GM18517 (cell line): ENCODE results near the gene MTG1.
"Not testable (repeated sequence)": the region's sequence is repeated elsewhere in the genome, so short reads cannot be mapped to it uniquely, and the experiment has no call there.

Experiments used
- ATAC-seq: cut with Tn5 transposase; IDR thresholded peaks from one replicate; pipeline ENCODE4 v1.9.1; 2021; ENCODE audit warnings: mild to moderate bottlenecking, moderate library complexity; ENCODE audit not compliant: unreplicated experiment

The MTG1 gene

DNA sequence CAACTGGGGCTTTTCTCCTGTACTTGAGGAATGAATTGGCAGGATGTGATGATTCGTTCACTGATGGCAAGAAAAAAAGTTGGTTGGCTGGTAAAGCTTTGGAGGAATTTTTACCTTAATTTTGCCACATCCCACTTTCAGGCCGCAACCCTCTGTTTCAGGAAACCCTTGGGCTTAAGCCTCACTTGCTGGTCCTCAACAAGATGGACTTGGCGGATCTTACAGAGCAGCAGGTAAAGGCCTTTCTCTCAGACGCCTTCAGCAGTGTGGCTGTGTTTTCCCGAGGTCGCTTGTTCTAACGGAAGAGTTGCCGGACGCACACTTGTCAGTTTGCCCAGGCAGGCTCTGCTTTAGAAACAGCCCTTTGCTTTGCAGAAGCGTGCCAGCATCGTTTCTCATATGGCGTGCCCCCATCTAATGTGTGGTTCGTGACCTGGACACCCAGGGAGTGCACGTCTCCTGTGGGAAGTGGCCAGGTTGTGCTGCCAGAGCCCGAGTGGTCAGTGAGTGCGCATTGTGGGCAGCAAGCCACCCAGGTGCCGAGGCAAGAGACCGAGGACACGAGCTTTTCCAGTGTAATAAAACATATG lies 2.2 kb downstream of the MTG1 start:
- ATAC-seq: no peak

- ATAC-seq: no peak
Observed at GRCh38 chr10:133397938-133398337, 4.0 kb downstream of the MTG1 start.

DNA sequence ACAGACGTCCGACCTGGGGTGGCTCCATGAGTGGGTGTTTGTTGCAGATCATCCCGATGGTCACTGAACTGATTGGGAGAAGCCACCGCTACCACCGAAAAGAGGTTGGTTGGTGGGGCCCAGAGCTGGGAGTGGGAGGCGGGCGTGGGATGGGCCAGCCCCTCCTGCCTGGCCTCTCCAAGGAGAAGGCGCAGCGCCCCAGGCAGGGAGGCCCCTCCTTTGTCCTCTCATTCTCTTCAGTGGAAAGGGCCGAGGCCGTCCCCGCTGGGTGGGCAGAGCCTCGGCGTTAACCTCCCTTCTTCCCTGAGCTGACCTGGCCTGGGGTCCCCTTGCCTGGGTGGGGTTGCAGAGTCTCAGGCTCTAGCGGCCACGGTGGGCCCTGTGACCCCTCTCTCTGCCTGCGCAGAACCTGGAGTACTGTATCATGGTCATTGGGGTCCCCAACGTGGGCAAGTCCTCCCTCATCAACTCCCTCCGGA lies 5.2 kb downstream of the MTG1 start:
- ATAC-seq: no peak

DNA sequence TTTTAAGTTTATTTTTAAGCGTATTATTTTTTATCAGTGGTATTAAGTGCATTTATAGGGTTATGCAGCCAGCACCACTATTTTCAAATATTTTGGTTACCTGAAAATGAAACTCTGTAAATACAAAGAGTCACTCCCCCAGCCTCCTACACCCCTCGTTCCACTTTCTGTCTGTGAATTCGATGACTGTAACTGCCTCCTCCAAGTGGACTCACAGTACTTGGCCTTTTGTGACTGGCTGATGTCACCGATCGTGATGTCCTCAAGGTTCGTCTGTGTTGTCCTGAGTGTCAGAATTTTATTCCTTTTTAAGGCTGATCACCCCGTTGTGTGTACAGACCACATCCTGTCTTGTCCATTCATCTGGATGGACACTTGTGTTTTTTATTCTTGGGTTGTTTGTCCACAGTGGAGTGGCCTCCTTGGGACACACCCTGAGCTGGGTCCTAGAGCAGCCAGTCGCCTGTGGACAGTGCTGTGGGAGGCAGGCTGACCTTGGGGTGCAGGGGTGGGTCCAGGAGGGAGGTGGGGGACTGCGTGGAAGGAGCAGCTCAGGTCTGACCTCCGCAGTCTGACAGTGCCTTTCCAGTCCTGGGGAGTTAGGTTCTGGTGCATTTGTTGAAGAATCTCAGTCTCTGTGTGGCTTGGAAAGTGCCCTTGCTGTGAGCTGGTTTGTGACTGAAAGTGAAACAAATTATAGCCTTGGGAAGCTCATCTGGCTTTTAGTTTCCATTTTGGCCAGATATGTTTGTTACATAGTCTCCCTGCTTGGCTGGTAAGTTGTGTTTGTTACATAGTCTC lies 6.9 kb downstream of the MTG1 start:
- ATAC-seq: peak; percentile 67

GRCh38 chr10:133401500-133401899 lies 7.5 kb downstream of the MTG1 start:
- ATAC-seq: peak; percentile 5

- ATAC-seq: no peak
Observed at GRCh38 chr10:133401981-133402725, 8.2 kb downstream of the MTG1 start.

GRCh38 chr10:133403359-133403758 lies 9.4 kb downstream of the MTG1 start:
- no peak for ATAC-seq

- no peak for ATAC-seq
Observed at GRCh38 chr10:133403784-133404183, 9.8 kb downstream of the MTG1 start.

- no peak for ATAC-seq
Observed at GRCh38 chr10:133405272-133405671, 11.3 kb downstream of the MTG1 start.

DNA sequence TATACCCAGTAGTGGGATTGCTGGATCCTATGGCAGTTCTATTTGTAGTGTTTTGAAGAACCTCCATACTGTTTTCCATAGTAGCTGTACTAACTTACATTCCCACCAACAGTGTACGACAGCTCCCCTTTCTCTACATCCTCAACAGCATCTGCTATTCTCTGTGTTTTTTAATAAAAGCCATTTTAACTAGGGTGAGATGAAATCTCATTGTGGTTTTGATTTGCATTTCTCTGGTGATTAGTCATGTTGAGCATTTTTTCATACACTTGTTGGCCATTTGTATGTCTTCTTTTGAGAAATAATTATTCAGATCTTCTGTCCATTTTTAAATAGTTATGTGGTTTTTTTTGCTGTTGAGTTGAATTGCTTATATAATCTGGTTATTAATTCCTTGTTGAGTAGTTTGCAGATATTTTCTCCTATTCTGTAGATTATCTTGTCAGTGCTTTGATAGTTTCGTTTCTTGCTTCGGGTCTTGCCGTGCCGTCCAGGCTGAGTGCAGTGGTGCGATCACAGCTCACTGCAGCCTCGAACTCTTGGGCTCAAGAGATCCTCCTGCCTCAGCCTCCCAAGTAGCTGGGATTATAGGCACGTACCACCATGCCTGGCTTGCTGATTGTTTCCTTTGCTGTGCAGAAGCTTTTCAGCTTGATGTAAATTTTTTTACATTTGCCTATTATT lies 12.0 kb downstream of the MTG1 start:
- peak; percentile 65 for ATAC-seq

DNA sequence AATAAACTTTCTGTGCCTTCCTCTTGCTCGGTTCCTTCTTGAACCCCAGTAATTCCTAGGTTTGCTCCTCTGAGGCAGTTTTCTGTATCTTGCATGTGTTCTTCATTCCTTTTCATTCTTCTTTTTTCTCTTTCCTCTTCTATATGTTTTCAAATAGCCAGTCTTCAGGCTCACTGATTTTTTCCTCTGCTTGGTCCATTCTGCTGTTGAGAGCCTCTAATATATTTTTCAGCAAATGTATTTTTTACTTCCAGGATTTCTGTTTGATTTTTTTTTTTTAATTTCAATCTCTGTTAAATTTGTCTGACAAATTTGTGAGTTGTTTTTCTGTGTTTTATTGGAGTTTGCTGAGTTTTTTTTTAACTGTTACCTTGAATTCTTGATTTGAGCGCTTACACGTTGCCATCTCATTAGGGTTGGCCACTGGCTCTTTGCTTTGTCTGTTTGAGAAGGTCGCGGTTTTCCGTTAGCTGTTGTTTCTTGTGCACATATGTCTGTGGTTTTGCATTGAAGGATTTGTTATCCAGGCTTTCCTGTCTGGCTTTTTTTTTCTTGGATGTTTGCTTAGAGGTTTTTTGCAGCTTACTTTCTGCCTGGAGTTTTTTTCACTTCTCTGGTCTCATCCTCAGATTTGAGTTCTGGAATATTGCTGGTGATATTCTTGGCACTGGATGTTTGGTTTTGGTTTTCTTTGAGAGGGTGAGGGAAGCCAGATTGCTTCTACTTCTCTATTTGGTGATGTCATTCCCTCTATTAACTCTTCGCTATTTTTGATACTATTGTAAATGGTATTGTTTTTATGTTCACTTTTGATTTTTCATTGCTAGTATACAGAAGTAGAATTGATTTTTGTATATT lies 17.8 kb downstream of the MTG1 start:
- ATAC-seq: no peak

DNA sequence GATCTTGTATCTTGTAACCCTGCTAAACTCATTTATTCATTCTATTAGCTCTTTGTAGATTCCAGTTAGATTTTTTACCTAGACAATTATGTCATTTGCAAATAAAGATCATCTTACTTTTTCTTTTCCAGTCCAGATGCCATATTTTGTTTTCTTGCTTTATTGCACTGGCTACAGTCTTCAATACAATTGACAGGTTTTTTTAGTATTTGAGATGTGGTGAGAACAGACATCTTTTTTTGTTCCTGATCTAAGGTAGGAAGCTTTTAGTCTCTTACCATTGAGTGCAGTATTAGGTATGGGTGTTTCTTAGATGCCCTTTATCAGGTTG lies 18.4 kb downstream of the MTG1 start:
- no peak for ATAC-seq

DNA sequence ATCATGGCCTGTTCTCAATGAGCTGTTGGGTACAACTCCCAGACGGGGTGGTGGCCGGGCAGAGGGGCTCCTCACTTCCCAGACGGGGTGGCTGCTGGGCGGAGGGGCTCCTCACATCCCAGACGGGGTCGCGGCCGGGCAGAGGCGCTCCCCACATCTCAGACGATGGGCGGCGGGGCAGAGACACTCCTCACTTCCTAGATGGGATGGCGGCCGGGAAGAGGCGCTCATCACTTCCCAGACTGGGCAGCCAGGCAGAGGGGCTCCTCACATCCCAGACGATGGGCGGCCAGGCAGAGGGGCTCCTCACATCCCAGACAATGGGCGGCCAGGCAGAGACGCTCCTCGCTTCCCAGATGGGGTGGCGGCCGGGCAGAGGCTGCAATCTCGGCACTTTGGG lies 20.4 kb downstream of the MTG1 start:
- not testable (repeated sequence) for ATAC-seq

GRCh38 chr10:133415752-133416151 lies 21.8 kb downstream of the MTG1 start:
- no peak for ATAC-seq

GRCh38 chr10:133418289-133418993 lies 24.5 kb downstream of the MTG1 start:
- ATAC-seq: no peak

DNA sequence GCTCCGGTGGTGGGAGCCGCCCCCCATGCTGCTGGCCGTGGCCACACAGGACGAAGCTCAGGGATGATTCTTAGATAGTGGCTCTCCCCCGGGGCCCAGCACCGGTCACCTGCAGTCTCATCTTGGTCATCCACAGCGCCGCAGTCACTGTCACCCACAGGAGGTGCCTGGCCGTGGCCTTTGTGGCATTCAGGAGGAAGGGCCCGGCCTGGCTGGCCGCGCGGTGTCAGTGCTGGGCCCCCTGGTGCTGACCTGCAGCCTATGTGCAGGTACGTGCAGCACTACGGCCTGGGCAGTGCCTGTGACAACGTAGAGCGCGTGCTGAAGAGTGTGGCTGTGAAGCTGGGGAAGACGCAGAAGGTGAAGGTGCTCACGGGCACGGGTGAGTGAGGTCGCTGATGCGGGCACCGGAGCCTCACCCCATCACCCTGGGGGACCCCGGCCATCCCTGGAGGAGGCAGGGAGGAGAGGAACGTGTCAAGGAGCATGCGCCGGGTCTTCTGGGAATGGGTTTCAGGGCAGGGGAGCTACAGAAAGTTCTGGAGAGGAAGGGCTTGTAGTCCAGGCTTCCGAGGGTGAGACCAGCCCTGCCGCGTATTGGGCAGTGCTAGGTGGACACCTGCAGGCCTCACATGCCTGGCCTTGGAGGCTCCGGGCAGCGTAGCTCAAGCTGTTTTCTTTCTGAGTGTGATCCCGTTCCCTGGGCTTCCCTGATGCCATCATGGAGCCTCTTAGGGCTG lies 25.4 kb downstream of the MTG1 start:
- ATAC-seq: no peak

- ATAC-seq: no peak
Observed at GRCh38 chr10:133420028-133420427, 26.1 kb downstream of the MTG1 start.

DNA sequence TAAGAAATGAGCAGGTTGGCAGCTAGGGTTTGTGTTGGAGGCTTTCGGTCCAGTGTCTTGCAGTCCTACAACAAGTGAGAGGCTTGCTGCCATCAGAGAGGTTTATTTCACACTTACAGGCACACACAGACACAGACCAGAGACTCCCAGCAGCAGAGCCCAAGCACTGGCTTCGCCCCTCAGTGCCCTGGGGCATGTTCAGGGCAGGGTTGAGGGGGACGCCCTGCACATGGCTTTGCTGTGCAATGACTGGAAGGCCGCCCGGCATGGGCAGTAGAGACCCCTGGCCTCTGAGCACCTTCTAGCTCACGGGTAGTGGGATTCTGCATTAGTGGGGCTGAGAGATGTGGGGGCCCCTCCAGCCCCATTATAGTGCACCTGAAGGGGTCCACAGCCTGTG lies 26.6 kb downstream of the MTG1 start:
- ATAC-seq: no peak
